A549 treated with AZD9567 at 1 μM for 4 hours (cell line): ENCODE measurements around the gene A2ML1. TPM values are rescaled to one million over a fixed set of nuclear protein-coding genes. Genes with fewer than 3 reads are reported as not detected.

Experiments
- total RNA-seq: library from RNA; stranded (reverse); fragments of 200-300 nt; extraction: Qiagen RNA extraction; gene quantifications from 5 replicates; pipeline ENCODE4 v1.2.3, GENCODE V29; 2022; ENCODE audit not compliant: insufficient read depth

A2ML1 gene
- not detected in 5 replicates for total RNA-seq

DNA sequence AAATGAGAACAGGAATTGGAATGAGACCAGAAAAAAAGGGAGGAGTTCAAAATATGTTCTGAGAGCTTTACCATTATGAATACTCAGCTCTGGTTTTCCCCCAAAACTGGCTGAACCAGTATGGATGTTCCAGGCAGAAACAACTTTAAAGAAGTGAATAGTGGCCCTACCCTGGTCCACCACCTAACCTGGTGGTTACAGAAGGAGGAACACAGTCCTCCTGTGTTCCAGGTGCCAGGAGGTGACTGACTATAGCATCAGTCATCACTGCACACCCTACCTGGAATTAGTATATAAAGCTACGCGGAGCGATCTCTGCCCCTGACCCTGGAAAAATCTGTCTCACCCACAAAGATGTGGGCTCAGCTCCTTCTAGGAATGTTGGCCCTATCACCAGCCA is at the start of gene A2ML1:
TSS of gene A2ML1 (plus strand) at position 324 of the 400 bp plus-strand sequence. CDS start at position 355, 31 bp downstream.

GRCh38 chr12:8914033-8914715 is 91.8 kb downstream of the A2ML1 start, which contains the start of gene PHC1:
Gene PHC1, plus strand, starts transcription at chr12:8914509. Its CDS starts 3,169 bp downstream, at chr12:8917678.

Other genes with a start within 250 kb of the A2ML1 start
- 0.07 to 0.16 TPM (median 0.14 TPM) in 4 of 5 replicates, not detected in the other for gene AICDA, start 209.8 kb upstream of the A2ML1 start, total RNA-seq
- gene MFAP5, start 159.8 kb upstream of the A2ML1 start, total RNA-seq: 0.03 to 0.32 TPM (median 0.14 TPM) in 4 of 5 replicates, not detected in the other
- gene RIMKLB, start 124.6 kb upstream of the A2ML1 start, total RNA-seq: 16.7 to 19.5 TPM (median 17.4 TPM) in 5 replicates
- gene PHC1, start 91.9 kb downstream of the A2ML1 start, total RNA-seq: 7.3 to 20.6 TPM (median 8.8 TPM) in 5 replicates
- gene M6PR, start 127.0 kb downstream of the A2ML1 start, total RNA-seq: 150 to 203 TPM (median 155 TPM) in 5 replicates
- gene KLRG1, start 166.9 kb downstream of the A2ML1 start, total RNA-seq: 1.4 to 1.7 TPM (median 1.5 TPM) in 4 of 5 replicates, not detected in the other